Adipose tissue (tissue), 3 donors: ENCODE data around the gene ERBB2. TPM values are rescaled to one million over a fixed set of nuclear protein-coding genes. Genes with fewer than 3 reads are reported as not detected.

Experiments
- H3K27ac ChIP-seq: one replicate; pipeline ENCODE4 v1.5.1; 2013; ENCODE audit warnings: low read depth, low read length
- WGBS, 3 donors: extraction: QIAGEN DNeasy Blood & Tissue Kit; methylation state at CpG; one replicate each; pipeline ENCODE4 v1.1.7; 2013; 5-methylcytosine and 5-hydroxymethylcytosine counted together
- polyA plus RNA-seq, 3 donors: library from polyadenylated mRNA; stranded (reverse); fragments of 200-250 nt; gene quantifications; one replicate each; pipeline ENCODE4 v1.2.3, GENCODE V29; 2013
- donor health status: healthy with polysubstance abuse.
- donor health status: Bipolar disorder and iron deficiency.
- donor health status: healthy.

The ERBB2 gene
- polyA plus RNA-seq, 3 donors = 7.2 to 28.0 (median 7.4) TPM

DNA sequence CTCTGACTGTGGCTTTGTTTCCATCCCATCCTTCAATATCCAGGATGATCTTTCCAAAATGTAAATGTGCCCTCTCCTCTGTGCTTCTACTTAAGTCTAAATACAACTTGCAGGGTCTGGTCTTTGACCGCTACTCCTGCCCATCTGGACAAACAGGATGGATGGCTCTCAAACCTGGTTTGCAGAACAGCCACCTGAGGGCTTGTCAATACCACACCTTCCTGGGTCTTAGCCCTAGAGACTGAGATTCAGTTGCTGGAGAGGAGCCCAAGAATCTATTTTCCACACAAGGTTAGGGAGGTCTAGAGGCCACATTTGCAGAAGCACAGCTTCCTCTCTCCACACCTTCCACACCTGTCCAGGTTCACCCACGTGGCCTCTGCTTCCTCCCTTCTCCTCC lies 36.0 kb downstream of the ERBB2 start:
- no peak overlapping the region for H3K27ac ChIP-seq
- whole genome bisulfite sequencing, 3 donors = 55 to 70% (median 67%) methylated on average over 2 of the region's 2 CpGs

DNA sequence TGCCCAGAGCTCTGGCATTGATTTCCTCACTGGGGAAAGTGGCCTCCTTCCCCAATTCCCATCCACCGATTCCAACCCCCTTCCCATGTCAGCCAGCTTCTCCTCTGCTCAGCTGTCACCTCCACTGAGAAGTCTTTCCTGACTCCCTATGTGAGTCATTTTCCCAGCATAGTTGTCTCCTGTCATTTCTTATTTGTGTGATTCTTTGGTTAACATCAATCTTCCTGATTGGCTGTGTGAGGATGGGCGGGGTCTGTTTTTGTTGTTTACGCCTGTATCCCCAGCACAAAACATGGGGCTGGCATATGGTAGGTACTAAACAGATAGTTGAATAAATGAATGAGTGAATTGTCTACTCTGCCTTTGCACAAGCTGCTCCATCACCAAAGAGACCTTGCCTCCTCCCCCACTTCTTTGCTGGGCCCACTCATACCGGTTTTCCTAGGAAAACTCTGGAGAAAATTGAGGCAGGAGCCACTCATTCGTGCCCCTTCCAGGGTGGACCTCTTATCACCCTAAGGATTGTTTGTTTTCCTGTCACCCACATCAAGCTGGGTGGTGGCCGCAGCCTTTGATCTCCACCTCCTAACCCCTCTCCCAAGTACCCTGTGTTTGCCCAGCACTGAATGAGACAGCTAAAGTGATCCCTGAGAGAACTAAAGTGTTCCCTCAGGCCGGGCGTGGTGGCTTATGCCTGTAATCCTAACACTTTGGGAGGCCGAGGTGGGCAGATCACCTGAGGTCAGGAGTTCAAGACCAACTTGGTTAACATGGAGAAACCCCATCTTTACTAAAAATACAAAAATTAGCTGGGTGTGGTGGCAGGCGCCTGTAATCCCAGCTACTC lies 36.7 kb downstream of the ERBB2 start:
- no peak overlapping the region for H3K27ac ChIP-seq
- WGBS, 3 donors = 45 to 81% (median 77%) methylated on average over 10 of the region's 10 CpGs

- no peak overlapping the region for H3K27ac ChIP-seq
- 14 to 55% (median 53%) methylated on average over 11 to 13 of the region's 13 CpGs for WGBS, 3 donors
Observed at GRCh38 chr17:39737206-39737759, 37.4 kb downstream of the ERBB2 start.

- 2 to 9% (median 8%) methylated on average over 30 to 34 of the region's 34 CpGs for WGBS, 3 donors
- H3K27ac ChIP-seq = no peak within 1 kb of the TSS
Observed at GRCh38 chr17:39737760-39738567, 38.1 kb downstream of the ERBB2 start, which contains the start of gene GRB7. TSS of gene GRB7 (plus strand) at chr17:39737938. CDS start at chr17:39742302, 4,364 bp downstream.

DNA sequence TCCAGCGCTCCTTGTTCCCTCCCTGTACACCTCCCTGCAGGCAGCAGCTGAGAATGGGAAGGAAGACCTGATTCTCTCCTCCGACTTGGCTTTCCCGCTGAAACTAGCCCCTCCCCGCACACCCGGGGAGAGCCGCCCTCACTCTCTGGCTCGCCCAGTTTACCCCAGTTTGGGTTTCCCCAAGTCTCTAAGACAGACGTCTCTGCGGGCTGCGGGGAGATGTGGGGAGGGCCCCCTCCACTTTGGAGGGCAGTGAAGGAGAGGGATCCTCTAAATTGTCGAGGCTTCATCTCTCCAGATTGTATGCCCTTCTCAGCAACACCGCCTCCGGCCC lies 38.7 kb downstream of the ERBB2 start:
- no peak overlapping the region for H3K27ac ChIP-seq
- WGBS, 3 donors = 1 to 2% (median 1%) methylated on average over 13 of the region's 13 CpGs

GRCh38 chr17:39738983-39739884 lies 39.4 kb downstream of the ERBB2 start:
- no peak overlapping the region for H3K27ac ChIP-seq
- 2 to 9% (median 7%) methylated on average over 30 to 32 of the region's 32 CpGs for WGBS, 3 donors

DNA sequence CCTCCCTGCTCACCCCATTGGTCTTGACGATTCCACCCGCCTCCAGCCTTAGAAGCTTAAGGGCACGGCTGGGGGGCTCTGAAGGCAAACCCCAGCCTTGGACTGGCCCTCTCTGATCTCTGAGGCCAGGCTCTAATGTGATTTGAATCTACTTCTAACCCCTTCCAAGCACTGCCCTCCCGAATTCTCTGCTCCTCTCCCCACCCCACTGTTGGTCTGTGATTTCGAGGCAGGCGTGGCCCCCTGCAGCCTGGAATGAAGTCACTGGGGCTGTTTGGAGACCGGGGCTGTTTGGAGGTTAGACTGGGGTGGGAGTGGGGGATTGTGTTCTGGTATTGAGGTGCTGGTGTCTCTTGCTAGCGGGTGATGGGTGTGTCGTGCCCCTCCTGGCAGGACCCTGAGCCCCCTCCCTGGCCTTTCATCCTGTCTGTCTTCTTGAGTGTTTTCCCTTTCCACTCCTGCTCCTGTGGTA lies 40.1 kb downstream of the ERBB2 start:
- no peak overlapping the region for H3K27ac ChIP-seq
- 19 to 40% (median 34%) methylated on average over 9 of the region's 9 CpGs for WGBS, 3 donors

GRCh38 chr17:39740357-39741111 lies 40.7 kb downstream of the ERBB2 start:
- 23 to 48% (median 44%) methylated on average over 15 to 16 of the region's 16 CpGs for WGBS, 3 donors
- no peak overlapping the region for H3K27ac ChIP-seq

DNA sequence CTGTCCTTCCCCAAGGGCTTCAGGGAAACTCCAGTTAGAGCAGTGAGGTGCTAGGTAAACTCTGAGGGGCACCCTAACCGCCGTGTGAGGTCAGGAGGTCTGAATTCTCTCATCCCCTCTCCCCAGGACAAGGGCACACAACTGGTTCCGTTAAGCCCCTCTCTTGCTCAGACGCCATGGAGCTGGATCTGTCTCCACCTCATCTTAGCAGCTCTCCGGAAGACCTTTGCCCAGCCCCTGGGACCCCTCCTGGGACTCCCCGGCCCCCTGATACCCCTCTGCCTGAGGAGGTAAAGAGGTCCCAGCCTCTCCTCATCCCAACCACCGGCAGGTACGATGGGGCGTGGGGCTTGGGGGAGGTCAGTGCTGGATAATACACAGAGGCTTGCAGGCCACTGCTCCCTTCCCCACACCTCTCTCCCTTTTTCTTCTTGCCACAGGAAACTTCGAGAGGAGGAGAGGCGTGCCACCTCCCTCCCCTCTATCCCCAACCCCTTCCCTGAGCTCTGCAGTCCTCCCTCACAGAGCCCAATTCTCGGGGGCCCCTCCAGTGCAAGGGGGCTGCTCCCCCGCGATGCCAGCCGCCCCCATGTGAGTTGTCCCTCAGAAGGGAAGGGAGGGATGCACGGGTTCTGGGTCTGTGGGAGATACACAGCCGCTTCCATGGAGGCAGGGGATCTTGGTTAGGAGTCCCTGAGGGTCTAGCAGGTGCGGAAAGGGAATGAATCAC lies 42.4 kb downstream of the ERBB2 start:
- no peak overlapping the region for H3K27ac ChIP-seq
- WGBS, 3 donors = 80 to 82% (median 80%) methylated on average over 18 of the region's 18 CpGs

DNA sequence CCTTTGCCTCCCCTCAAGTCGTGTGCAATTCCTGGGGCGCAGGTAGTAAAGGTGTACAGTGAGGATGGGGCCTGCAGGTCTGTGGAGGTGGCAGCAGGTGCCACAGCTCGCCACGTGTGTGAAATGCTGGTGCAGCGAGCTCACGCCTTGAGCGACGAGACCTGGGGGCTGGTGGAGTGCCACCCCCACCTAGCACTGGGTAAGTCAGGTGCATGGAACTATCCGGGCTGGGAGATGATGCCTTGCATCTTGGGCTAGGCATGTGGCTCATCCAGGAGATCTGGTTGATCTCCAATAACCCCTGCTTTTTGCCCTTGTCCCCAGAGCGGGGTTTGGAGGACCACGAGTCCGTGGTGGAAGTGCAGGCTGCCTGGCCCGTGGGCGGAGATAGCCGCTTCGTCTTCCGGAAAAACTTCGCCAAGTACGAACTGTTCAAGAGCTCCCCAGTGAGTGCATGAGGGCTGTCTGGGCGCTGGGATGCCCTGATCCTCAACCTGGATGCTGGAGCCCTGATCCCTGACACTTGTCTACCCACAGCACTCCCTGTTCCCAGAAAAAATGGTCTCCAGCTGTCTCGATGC lies 43.1 kb downstream of the ERBB2 start:
- H3K27ac ChIP-seq = no peak overlapping the region
- WGBS, 3 donors = 73 to 85% (median 81%) methylated on average over 21 of the region's 21 CpGs

DNA sequence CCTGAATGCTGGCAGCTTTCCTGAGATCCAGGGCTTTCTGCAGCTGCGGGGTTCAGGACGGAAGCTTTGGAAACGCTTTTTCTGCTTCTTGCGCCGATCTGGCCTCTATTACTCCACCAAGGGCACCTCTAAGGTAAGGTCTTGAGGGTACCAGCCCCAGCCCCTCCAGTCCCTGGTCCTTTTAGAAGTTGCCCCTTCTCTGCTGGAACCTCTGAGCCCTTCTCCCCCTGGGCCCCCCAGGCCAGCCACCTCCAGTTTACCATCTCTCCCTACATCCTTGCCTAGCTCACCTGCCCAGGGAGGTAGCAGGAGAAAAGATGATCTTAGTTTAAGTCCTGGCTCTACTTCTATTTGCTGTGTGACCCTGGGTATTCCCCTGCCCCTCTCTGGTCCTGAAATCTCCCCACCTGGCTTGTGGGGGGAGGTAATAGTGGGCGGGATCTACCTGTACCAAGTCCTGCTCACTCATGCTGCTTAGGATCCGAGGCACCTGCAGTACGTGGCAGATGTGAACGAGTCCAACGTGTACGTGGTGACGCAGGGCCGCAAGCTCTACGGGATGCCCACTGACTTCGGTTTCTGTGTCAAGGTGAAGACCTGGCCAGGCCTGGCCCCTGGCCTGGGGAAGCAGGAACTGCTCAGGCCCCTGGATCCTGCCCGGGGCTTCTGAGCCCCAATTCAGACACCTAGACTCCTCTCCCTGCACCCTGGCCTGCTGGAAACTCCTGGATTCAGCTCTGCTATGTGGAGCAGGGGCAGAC lies 44.4 kb downstream of the ERBB2 start:
- 82 to 88% (median 84%) methylated on average over 16 of the region's 16 CpGs for WGBS, 3 donors
- H3K27ac ChIP-seq = no peak overlapping the region

GRCh38 chr17:39744836-39745215 lies 45.0 kb downstream of the ERBB2 start:
- WGBS, 3 donors = 79 to 91% (median 81%) methylated on average over 8 of the region's 8 CpGs
- H3K27ac ChIP-seq = no peak overlapping the region

GRCh38 chr17:39745335-39746144 lies 45.7 kb downstream of the ERBB2 start:
- 95 to 96% (median 95%) methylated on average over 23 of the region's 23 CpGs for WGBS, 3 donors
- no peak overlapping the region for H3K27ac ChIP-seq

DNA sequence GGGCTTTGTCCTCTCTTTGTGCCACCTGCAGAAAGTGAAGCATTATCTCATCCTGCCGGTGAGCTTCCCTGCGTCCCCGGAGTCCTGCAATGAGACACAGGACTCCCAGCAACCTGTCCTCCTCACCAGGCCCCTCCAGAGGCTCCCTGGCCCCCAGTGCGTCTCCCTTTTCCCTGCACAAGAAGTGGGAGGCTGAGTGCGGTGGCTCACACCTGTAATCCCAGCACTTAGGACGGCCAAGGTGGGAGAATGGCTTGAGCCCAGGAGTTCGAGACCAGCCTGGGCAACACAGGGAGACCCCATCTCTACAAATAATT lies 46.2 kb downstream of the ERBB2 start:
- H3K27ac ChIP-seq = no peak overlapping the region
- WGBS, 3 donors = 86 to 97% (median 94%) methylated on average over 7 of the region's 7 CpGs

DNA sequence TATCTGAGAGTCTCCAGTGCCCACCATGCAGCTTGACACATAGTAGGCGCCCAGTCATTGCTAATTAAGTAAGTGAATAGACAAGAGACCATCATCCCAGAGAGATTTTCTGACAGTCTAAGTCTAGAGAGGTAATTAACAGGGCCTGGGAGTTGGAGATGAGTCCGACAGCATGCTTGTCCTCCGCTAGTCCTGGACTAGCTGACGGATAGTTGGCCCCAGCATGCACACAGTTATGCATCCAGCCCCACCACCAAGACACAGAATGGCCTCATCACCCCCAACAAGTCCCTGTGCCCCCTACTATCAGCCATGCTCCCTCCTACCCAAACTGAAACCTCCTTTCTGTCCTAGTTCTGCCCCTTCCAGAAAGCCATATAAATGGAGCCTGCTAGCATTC lies 47.9 kb downstream of the ERBB2 start:
- no peak overlapping the region for H3K27ac ChIP-seq
- 91 to 99% (median 92%) methylated on average over 4 of the region's 4 CpGs for WGBS, 3 donors
